ENCODE data around the gene TMEM33. TPM values are rescaled to one million over a fixed set of nuclear protein-coding genes. Genes with fewer than 3 reads are reported as not detected.

Gene TMEM33
- total RNA-seq, 1 experiment from 2014 or later, result 48.1 TPM

- ChIA-PET POLR2A (no interaction called here), CTCF (no interaction called here)
- DNase-seq (ENCODE audit: low read depth, low spot score), result no peak
- ATAC-seq, result no peak
- Histone ChIP-seq H3K36me3 (ENCODE audit: control insufficient read depth, insufficient read depth, low read length) (peaks cover 2% of the 10 kb centered on the region; the same call in 1 of the 2 replicates), H3K27me3 (ENCODE audit: control insufficient read depth, insufficient read depth, low read length) (no peaks in the 10 kb centered on the region; the same call in 1 of the 2 replicates), H3K9me3 (ENCODE audit: control insufficient read depth, insufficient read depth, low read depth, low read length) (no peaks in the 10 kb centered on the region), H3K27ac (ENCODE audit: low read length) (no peak overlapping the region), H3K4me3 (ENCODE audit: low read depth in 2 of 2, low read length in 2 of 2) (peak overlapping the region; percentile 4 to 31; a peak in 3 of 4 replicates), H3K4me1 (ENCODE audit: control insufficient read depth, insufficient read depth, low read length) (peaks cover 7% of the 10 kb centered on the region; the same call in 1 of the 2 replicates)
- intact Hi-C loops (cut with micrococcal nuclease; ENCODE audit: unreplicated experiment), result no loop called here
- TF ChIP-seq REST (IDR thresholded peaks at IDR 0.05; ENCODE audit: insufficient read depth in 1 of 2, low read depth in 2 of 2, low read length in 1 of 2) (no peak), CTCF (IDR thresholded peaks at IDR 0.05) (no peak), SIN3A (IDR thresholded peaks at IDR 0.05; ENCODE audit: borderline replicate concordance, insufficient read depth, low read depth, low read length) (no peak), POLR2AphosphoS5 (IDR thresholded peaks at IDR 0.05; ENCODE audit: low read depth, low read length) (no peak), TCF7L2 (IDR thresholded peaks at IDR 0.05; ENCODE audit: low read depth, low read length) (no peak)
- no TSS peak for BruUV-seq (replicated peaks)
- in situ Hi-C loops (cut with HindIII; ENCODE audit: low pct_unique_long_range_greater_than_20kb, low sequenced_read_pairs), result no loop called here
Measured at GRCh38 chr4:41930139-41930831, 4.9 kb upstream of the TMEM33 start.

GRCh38 chr4:41932988-41933387 is 2.2 kb upstream of the TMEM33 start:
- H3K9me3 ChIP-seq (ENCODE audit: control insufficient read depth, insufficient read depth, low read depth, low read length), result no peaks in the 10 kb centered on the region
- no peaks in the 10 kb centered on the region; the same call in 1 of the 2 replicates for H3K27me3 ChIP-seq (ENCODE audit: control insufficient read depth, insufficient read depth, low read length)
- POLR2A ChIA-PET, result no interaction called here
- in situ Hi-C loops (cut with HindIII; ENCODE audit: low pct_unique_long_range_greater_than_20kb, low sequenced_read_pairs), result no loop called here
- intact Hi-C loops (cut with micrococcal nuclease; ENCODE audit: unreplicated experiment), result no loop called here
- peaks cover 4% of the 10 kb centered on the region for H3K36me3 ChIP-seq (ENCODE audit: control insufficient read depth, insufficient read depth, low read length)
- H3K4me1 ChIP-seq (ENCODE audit: control insufficient read depth, insufficient read depth, low read length), result peaks cover 7% of the 10 kb centered on the region
- no peak for ATAC-seq
- CTCF ChIA-PET, result no interaction called here
- BruUV-seq (replicated peaks), result no TSS peak
- DNase-seq (ENCODE audit: low read depth, low spot score), result no peak
- TF ChIP-seq REST (IDR thresholded peaks at IDR 0.05; ENCODE audit: insufficient read depth in 1 of 2, low read depth in 2 of 2, low read length in 1 of 2) (no peak), SIN3A (IDR thresholded peaks at IDR 0.05; ENCODE audit: borderline replicate concordance, insufficient read depth, low read depth, low read length) (no peak), CTCF (IDR thresholded peaks at IDR 0.05) (no peak), TCF7L2 (IDR thresholded peaks at IDR 0.05; ENCODE audit: low read depth, low read length) (no peak), POLR2AphosphoS5 (IDR thresholded peaks at IDR 0.05; ENCODE audit: low read depth, low read length) (no peak)
- H3K4me3 ChIP-seq (ENCODE audit: low read depth in 2 of 2, low read length in 2 of 2), result no peak overlapping the region
- H3K27ac ChIP-seq (ENCODE audit: low read length), result no peak overlapping the region

Data from Panc1 (cell line).